HPDE6-E6E7 (cell line): ENCODE measurements around the gene EPAS1.
A peak's percentile ranks its signal among the peaks of the same experiment; 100 is the strongest.

ENCODE experiments used
- DNase-seq: peaks from one replicate; pipeline ENCODE4 v3.0.0; 2011; ENCODE audit warnings: missing footprints; ENCODE audit errors: extremely low spot score

Gene EPAS1

GRCh38 chr2:46320141-46320567 is 22.9 kb downstream of the EPAS1 start:
- no peak for DNase-seq

GRCh38 chr2:46323730-46324129 is 26.5 kb downstream of the EPAS1 start:
- no peak for DNase-seq

- DNase-seq, result no peak
These were observed 28.1 kb downstream of the EPAS1 start for GRCh38 chr2:46325182-46325928.

GRCh38 chr2:46326231-46326980 is 29.2 kb downstream of the EPAS1 start:
- peak; percentile 58 for DNase-seq

- no peak for DNase-seq
These were observed 30.4 kb downstream of the EPAS1 start for GRCh38 chr2:46327627-46328026.

GRCh38 chr2:46328291-46328690 is 31.1 kb downstream of the EPAS1 start:
- DNase-seq, result no peak

GRCh38 chr2:46328829-46329228 is 31.6 kb downstream of the EPAS1 start:
- no peak for DNase-seq

GRCh38 chr2:46329340-46329739 is 32.1 kb downstream of the EPAS1 start:
- DNase-seq, result no peak

- DNase-seq, result peak; percentile 48
These were observed 32.9 kb downstream of the EPAS1 start for GRCh38 chr2:46329803-46330775.

- DNase-seq, result no peak
These were observed 34.0 kb downstream of the EPAS1 start for GRCh38 chr2:46331109-46331766.

- peak; percentile 92 for DNase-seq
These were observed 35.6 kb downstream of the EPAS1 start for GRCh38 chr2:46332686-46333281.

GRCh38 chr2:46333912-46334311 is 36.7 kb downstream of the EPAS1 start:
- no peak for DNase-seq

GRCh38 chr2:46334389-46335271 is 37.4 kb downstream of the EPAS1 start:
- DNase-seq, result no peak

- DNase-seq, result no peak
These were observed 38.4 kb downstream of the EPAS1 start for GRCh38 chr2:46335391-46336282.

- DNase-seq, result no peak
These were observed 39.2 kb downstream of the EPAS1 start for GRCh38 chr2:46336283-46336959.

- no peak for DNase-seq
These were observed 40.2 kb downstream of the EPAS1 start for GRCh38 chr2:46337208-46337994.

GRCh38 chr2:46338674-46339073 is 41.5 kb downstream of the EPAS1 start:
- no peak for DNase-seq

- no peak for DNase-seq
These were observed 42.0 kb downstream of the EPAS1 start for GRCh38 chr2:46339200-46339599.
